ENCODE data around the gene RNF44. TPM values are rescaled to one million over a fixed set of nuclear protein-coding genes. Genes with fewer than 3 reads are reported as not detected.

The RNF44 gene
- total RNA-seq, 1 donor from 2014 or later: 96.5 TPM

DNA sequence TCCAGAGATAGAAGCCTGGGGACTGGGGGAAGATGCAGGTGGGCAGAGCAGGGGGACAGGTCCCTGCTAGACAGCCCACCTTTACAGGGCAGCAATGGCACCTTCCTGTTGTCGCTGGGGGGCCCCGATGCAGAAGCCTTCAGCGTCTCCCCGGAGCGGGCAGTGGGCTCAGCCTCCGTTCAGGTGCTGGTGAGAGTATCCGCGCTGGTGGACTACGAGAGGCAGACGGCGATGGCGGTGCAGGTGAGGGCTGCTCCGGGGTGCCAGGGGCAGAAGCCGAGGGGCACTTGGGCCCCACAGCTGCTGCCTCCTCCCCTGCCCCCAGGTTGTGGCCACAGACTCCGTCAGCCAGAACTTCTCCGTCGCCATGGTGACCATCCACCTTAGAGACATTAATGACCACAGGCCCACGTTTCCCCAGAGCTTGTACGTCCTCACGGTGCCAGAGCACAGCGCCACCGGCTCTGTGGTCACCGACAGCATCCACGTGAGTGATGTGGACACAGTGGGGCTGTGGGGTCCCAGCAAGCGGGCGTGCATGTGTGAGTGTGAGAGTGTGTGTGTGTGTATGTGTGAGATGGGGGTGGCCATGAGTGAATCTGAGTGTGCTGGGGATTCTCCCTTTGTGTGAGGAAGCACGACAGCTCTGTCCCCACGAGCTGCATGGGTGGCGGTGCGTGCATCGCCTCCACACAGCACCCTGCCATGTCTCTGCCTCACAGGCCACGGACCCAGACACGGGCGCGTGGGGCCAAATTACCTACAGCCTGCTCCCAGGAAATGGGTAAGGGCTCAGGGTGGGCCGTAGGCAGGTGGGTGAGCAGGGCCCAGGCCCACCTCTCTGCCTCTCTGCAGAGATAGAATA is 40.3 kb upstream of the RNF44 start:
- Mint-ChIP-seq H3K36me3 (ENCODE audit: low read depth) (no peaks in the 10 kb centered on the region), H3K4me1 (peaks cover 13% of the 10 kb centered on the region), H3K4me3 (no peak overlapping the region), H3K27me3 (peaks cover 5% of the 10 kb centered on the region), H3K27ac (no peak overlapping the region), H3K9me3 (no peaks in the 10 kb centered on the region)
- no peak for DNase-seq
- ChIA-PET CTCF (interaction anchor here (3.0 kb wide), 1 partner anchor 161 kb away, joined by 13 read pairs; the partner anchor contains the start of gene CLTB), POLR2A (no interaction called here)
- intact Hi-C loops (cut with micrococcal nuclease): loop anchor here (5.0 kb wide), 1 partner anchor 850 kb away; no protein-coding TSS in a partner anchor
- ATAC-seq (ENCODE audit: low read depth): peak; percentile 26
- TF ChIP-seq, protein P1, sequence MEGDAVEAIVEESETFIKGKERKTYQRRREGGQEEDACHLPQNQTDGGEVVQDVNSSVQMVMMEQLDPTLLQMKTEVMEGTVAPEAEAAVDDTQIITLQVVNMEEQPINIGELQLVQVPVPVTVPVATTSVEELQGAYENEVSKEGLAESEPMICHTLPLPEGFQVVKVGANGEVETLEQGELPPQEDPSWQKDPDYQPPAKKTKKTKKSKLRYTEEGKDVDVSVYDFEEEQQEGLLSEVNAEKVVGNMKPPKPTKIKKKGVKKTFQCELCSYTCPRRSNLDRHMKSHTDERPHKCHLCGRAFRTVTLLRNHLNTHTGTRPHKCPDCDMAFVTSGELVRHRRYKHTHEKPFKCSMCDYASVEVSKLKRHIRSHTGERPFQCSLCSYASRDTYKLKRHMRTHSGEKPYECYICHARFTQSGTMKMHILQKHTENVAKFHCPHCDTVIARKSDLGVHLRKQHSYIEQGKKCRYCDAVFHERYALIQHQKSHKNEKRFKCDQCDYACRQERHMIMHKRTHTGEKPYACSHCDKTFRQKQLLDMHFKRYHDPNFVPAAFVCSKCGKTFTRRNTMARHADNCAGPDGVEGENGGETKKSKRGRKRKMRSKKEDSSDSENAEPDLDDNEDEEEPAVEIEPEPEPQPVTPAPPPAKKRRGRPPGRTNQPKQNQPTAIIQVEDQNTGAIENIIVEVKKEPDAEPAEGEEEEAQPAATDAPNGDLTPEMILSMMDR (IDR thresholded peaks at IDR 0.05): no peak

- H3K9me3 Mint-ChIP-seq: no peaks in the 10 kb centered on the region
- intact Hi-C loops (cut with micrococcal nuclease): loop anchor here (2.0 to 5.0 kb wide), 3 partner anchors 21 to 848 kb away; no protein-coding TSS in a partner anchor
- TF ChIP-seq, protein P1 (IDR thresholded peaks at IDR 0.05): no peak
- no peak for DNase-seq
- no peak overlapping the region for H3K4me3 Mint-ChIP-seq
- no peak for ATAC-seq (ENCODE audit: low read depth)
- H3K27ac Mint-ChIP-seq: no peak overlapping the region
- H3K4me1 Mint-ChIP-seq: peaks cover 13% of the 10 kb centered on the region
- CTCF ChIA-PET: interaction anchor here (1.1 to 1.2 kb wide), 2 partner anchors 7 to 55 kb away, joined by 3 to 4 read pairs; partner anchors contain the start of genes EIF4E1B and SNCB
- H3K27me3 Mint-ChIP-seq: peaks cover 8% of the 10 kb centered on the region
- POLR2A ChIA-PET: no interaction called here
- H3K36me3 Mint-ChIP-seq (ENCODE audit: low read depth): no peaks in the 10 kb centered on the region
Measured at GRCh38 chr5:176575488-176576422, 38.6 kb upstream of the RNF44 start.

DNA sequence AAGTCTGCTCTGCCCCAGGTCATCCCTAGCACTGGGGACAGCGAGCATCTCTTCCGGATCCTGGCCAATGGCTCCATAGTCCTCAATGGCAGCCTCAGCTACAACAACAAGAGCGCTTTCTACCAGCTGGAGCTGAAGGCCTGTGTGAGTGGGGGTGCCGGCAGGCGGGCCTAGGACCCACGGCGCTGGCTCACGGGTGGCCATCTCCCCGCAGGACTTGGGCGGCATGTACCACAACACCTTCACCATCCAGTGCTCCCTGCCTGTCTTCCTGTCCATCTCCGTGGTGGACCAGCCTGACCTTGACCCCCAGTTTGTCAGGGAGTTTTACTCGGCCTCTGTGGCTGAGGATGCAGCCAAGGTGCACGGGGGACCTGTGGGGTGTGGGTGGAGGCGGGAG is 37.9 kb upstream of the RNF44 start:
- intact Hi-C loops (cut with micrococcal nuclease): loop anchor here (2.0 to 5.0 kb wide), 3 partner anchors 22 to 848 kb away; no protein-coding TSS in a partner anchor

GRCh38 chr5:176574297-176574591 is 37.0 kb upstream of the RNF44 start:
- Mint-ChIP-seq H3K4me3 (no peak overlapping the region), H3K36me3 (ENCODE audit: low read depth) (no peaks in the 10 kb centered on the region), H3K27me3 (peaks cover 8% of the 10 kb centered on the region), H3K4me1 (peaks cover 13% of the 10 kb centered on the region), H3K27ac (no peak overlapping the region), H3K9me3 (no peaks in the 10 kb centered on the region)
- ATAC-seq (ENCODE audit: low read depth): no peak
- ChIA-PET CTCF (interaction anchor here (0.8 to 1.9 kb wide), 7 partner anchors 9 to 524 kb away, joined by 3 to 12 read pairs (median 4); partner anchors contain the start of genes CLTB, EIF4E1B and SNCB), POLR2A (no interaction called here)
- no peak for DNase-seq
- TF ChIP-seq, protein P1 (IDR thresholded peaks at IDR 0.05): no peak
- intact Hi-C loops (cut with micrococcal nuclease): loop anchor here (1.0 to 2.0 kb wide), 8 partner anchors 23 to 538 kb away; partner anchors contain the start of genes CLTB and TSPAN17

More for the DNA sequence above, 37.9 kb upstream of the RNF44 start:
- Mint-ChIP-seq H3K36me3 (ENCODE audit: low read depth) (no peaks in the 10 kb centered on the region), H3K4me3 (no peak overlapping the region), H3K9me3 (no peaks in the 10 kb centered on the region), H3K27ac (no peak overlapping the region), H3K4me1 (peaks cover 13% of the 10 kb centered on the region), H3K27me3 (peaks cover 8% of the 10 kb centered on the region)
- ChIA-PET POLR2A (no interaction called here), CTCF (interaction anchor here (1.1 to 1.2 kb wide), 3 partner anchors 8 to 523 kb away, joined by 3 to 4 read pairs (median 3); partner anchors contain the start of genes EIF4E1B and SNCB)
- TF ChIP-seq, protein P1 (IDR thresholded peaks at IDR 0.05): no peak
- no peak for DNase-seq
- no peak for ATAC-seq (ENCODE audit: low read depth)
